ENCODE results near the gene CEP152.
A peak's percentile ranks its signal among the peaks of the same experiment; 100 is the strongest.

Gene CEP152

DNA sequence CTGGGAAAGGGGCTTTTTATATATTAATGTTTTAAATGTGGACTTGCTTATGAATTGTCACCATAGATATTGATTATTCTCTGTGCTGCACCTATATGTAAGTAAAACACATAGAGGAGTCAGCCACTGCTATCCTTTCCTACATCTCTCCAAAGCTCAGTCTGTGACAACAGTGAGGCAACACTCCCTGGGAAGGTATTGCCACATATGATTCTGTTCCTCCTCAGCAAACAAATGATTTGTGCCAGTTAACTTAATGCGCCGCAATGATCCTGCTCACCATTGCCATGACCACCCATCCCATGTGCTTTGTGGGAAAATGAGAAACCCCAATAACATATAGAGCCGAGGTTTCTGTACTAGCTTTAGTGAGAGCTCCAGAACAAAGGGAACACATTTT is 90.2 kb downstream of the CEP152 start:
- no peak for DNase-seq (ENCODE audit: low read depth)
- no peak overlapping the region for H3K4me3 ChIP-seq (ENCODE audit: low read depth, low read length)

GRCh38 chr15:48719668-48720067 is 91.2 kb downstream of the CEP152 start:
- H3K4me3 ChIP-seq (ENCODE audit: low read depth, low read length), result no peak overlapping the region
- DNase-seq (ENCODE audit: low read depth), result no peak

GRCh38 chr15:48718646-48719045 is 92.2 kb downstream of the CEP152 start:
- no peak for DNase-seq (ENCODE audit: low read depth)
- no peak overlapping the region for H3K4me3 ChIP-seq (ENCODE audit: low read depth, low read length)

DNA sequence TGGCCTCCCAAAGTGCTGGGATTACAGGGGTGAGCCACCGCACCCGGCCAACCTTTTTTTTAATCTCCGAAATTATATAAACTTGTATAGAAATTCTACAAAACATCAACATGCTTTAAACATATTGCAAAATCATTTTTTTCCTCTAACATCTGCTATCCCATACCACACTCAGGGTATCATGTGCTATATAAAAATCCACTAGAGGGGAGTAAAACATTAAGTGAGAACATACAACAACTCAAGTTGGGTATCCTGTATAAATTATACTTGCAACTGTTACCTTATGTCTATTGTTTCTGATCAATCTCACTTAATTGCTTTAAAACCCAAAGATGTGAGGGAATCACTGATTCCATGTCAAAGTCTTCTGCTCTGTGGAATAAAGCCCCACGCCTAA is 93.4 kb downstream of the CEP152 start:
- H3K4me3 ChIP-seq (ENCODE audit: low read depth, low read length), result no peak overlapping the region
- no peak for DNase-seq (ENCODE audit: low read depth)

GRCh38 chr15:48712546-48712945 is 98.3 kb downstream of the CEP152 start:
- no peak for DNase-seq (ENCODE audit: low read depth)

DNA sequence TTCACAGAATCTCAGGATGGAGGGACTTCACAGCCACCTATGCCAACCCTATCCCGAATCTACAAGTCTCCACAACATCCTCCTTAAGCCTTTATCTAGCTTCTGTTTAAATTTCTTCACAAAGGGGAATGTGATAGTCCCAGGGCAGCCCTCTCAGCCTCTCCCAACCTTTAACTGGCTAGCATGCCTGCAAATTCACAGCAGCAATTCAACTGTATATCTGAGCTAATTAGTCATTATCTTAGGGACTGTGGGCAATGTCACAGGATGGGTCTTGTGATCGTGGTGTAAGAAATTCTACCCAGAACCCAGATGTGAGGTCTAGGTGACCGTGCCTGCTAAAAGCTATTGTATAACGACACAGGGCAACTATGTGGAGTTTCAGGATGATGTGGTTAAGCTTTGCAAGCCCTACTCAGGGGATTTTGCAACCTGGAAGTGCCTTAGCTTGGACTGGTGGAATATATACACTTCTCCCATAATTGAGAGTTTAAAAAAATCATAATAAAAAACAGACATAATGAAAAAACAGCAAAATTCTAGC is 99.8 kb downstream of the CEP152 start:
- H3K4me3 ChIP-seq (ENCODE audit: low read depth, low read length), result no peak overlapping the region
- DNase-seq (ENCODE audit: low read depth), result no peak

More at GRCh38 chr15:48712546-48712945, 98.3 kb downstream of the CEP152 start:
- no peak overlapping the region for H3K4me3 ChIP-seq (ENCODE audit: low read depth, low read length)

GRCh38 chr15:48708641-48709040 is 102.2 kb downstream of the CEP152 start:
- DNase-seq (ENCODE audit: low read depth), result no peak
- H3K4me3 ChIP-seq (ENCODE audit: low read depth, low read length), result no peak overlapping the region

DNA sequence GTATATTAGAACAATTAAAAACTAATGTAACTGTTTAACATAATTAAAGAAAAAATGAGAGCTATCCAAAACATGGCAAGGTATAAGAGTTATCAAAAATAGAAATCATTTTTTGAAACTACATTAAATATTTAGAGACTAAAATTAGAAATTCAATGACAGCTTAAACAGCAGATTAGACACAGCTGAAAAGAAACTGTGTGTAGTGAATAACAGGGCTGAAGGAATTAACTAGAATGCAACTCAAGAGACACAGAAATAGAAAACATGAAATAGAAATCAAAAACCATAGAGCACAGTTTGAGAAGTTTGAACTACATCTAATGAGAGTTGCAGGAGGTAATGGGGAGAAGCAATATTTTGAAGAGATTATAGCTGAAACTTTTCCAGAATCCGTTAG is 105.5 kb downstream of the CEP152 start:
- H3K4me3 ChIP-seq (ENCODE audit: low read depth, low read length), result no peak overlapping the region
- no peak for DNase-seq (ENCODE audit: low read depth)

DNA sequence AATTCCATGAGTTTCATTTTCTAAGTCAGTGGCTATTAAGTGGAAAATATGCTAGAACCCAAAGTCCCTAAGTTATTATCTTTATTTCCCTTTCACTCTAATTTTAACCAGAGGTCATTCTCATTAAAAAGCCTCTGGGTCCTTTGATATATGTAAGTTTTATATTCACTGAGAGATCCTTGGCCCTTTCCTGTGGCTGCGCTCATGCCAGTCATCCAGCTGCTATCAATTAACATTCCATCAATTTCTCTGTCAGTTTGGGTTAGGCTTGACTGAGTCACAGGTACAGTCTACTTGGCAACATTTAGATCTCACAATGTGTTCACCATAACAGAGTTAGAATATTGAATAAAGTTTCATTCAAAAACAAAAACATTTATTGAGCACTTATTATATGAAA is 107.3 kb downstream of the CEP152 start:
- no peak for DNase-seq (ENCODE audit: low read depth)
- no peak overlapping the region for H3K4me3 ChIP-seq (ENCODE audit: low read depth, low read length)

DNA sequence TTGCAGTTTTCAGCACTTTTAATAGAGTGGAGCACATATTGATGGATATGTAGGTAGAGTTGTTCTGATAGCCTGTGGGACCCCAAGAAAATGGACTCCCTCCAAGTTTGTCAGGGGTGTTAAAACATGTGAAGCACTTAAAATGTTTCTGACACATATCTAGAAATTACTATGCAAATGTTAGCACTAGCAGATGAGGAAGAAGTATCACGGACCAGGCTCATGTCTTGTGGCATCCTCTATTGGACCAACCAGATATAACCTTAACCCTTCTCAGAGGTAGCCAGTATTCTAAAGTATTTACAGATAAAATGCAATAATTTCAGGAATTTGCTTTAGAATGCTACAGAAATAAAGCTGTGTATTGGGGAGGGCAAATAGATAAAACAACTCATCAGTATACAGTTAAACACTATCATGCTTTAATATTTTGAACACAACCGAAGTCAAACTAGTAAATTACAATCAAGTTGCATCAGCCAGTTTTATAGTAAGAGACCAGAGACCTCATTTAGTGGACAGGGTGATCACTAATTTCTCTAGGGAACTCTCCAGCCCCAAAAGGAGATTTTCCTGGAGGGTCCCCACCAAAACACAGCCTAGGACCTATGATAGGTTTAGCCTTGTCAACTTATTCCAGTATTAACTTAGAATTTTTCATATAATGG is 108.2 kb downstream of the CEP152 start:
- no peak overlapping the region for H3K4me3 ChIP-seq (ENCODE audit: low read depth, low read length)
- DNase-seq (ENCODE audit: low read depth), result no peak

- DNase-seq (ENCODE audit: low read depth), result no peak
- no peak overlapping the region for H3K4me3 ChIP-seq (ENCODE audit: low read depth, low read length)
Observed at GRCh38 chr15:48696627-48697312, 114.1 kb downstream of the CEP152 start.

DNA sequence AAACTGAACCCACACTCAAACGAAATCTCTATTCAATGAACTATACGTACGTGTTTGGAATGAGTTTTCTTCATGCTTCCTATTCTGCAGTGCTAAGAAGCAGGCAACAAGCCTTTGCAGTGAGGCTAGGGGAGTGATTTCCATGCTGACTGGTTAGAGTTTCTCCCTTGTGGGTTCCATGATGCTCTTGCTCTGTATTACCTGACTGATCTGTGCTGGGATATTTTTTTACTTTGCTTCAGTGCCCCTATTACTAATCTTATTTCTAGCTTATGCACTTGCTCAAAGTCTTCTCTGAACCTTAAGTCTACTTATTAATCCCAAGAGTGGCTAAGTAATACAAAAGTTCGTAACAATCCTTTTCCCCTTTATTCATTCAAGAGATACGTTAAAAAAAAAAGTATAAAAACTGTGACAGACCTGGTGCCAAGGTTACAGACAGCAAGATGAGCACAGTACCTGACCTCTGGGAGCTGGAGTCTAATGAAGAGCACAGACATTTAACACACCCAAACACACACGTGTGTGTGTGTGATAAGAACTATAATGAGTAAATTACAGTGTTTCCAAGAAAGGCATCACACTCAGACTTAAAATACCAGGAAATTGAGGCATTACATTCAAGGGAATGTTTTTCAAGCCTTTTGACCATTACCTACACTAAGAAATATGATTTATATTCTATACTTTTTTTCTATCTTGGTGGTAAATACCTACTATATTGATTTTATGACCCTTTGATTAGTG is 114.9 kb downstream of the CEP152 start:
- no peak overlapping the region for H3K4me3 ChIP-seq (ENCODE audit: low read depth, low read length)
- no peak for DNase-seq (ENCODE audit: low read depth)

- no peak overlapping the region for H3K4me3 ChIP-seq (ENCODE audit: low read depth, low read length)
- peak; percentile 76 for DNase-seq (ENCODE audit: low read depth)
Observed at GRCh38 chr15:48695088-48695826, 115.6 kb downstream of the CEP152 start.

GRCh38 chr15:48693484-48693883 is 117.4 kb downstream of the CEP152 start:
- H3K4me3 ChIP-seq (ENCODE audit: low read depth, low read length), result no peak overlapping the region
- no peak for DNase-seq (ENCODE audit: low read depth)

GRCh38 chr15:48688493-48688892 is 122.4 kb downstream of the CEP152 start:
- no peak overlapping the region for H3K4me3 ChIP-seq (ENCODE audit: low read depth, low read length)

More at GRCh38 chr15:48688493-48688892, 122.4 kb downstream of the CEP152 start:
- no peak for DNase-seq (ENCODE audit: low read depth)

All from skeletal muscle cell (primary cell).